K562 (cell line): ENCODE measurements around the gene SDR42E2. TPM values are rescaled to one million over a fixed set of nuclear protein-coding genes. Genes with fewer than 3 reads are reported as not detected.

Experiments used
- ASH1L ChIP-seq: fragments of 450-650 bp; IDR thresholded peaks from 2 replicates; pipeline ENCODE4 v1.6.1; 2018; ENCODE audit warnings: borderline replicate concordance, mild to moderate bottlenecking, low read depth; ENCODE audit not compliant: partially characterized antibody
- CTCF ChIP-seq, 3 experiments: IDR thresholded peaks in 2 of 3; conservative IDR thresholded peaks in 1 of 3; 2 replicates each; pipeline ENCODE4 v1.5.1; 2011 to 2012; ENCODE audit warnings: low read length in 3 of 3, mild to moderate bottlenecking in 3 of 3, control low read depth in 2 of 3, improper control_type of control experiment in 1 of 3, inconsistent platforms in 1 of 3, low read depth in 1 of 3, mixed read lengths in 1 of 3, moderate library complexity in 1 of 3; ENCODE audit not compliant: insufficient read depth in 2 of 3
- DIDO1 ChIP-seq: fragments of 450-650 bp; IDR thresholded peaks from 2 replicates; pipeline ENCODE4 v1.6.1; 2016; ENCODE audit warnings: low read depth, missing biosample characterization, missing genetic modification characterization
- KDM5B ChIP-seq: fragments of 200-600 bp; sonication (generic); IDR thresholded peaks from 2 replicates; pipeline ENCODE4 v1.6.1; 2012; ENCODE audit warnings: low read depth, mild to moderate bottlenecking, moderate library complexity, low read length, control low read depth, inconsistent platforms; ENCODE audit not compliant: insufficient replicate concordance
- KLF16 ChIP-seq: IDR thresholded peaks from 2 replicates; pipeline ENCODE4 v1.6.1; 2016; ENCODE audit warnings: antibody characterized with exemption
- RFX1 ChIP-seq: fragments of 450-650 bp; IDR thresholded peaks from 2 replicates; pipeline ENCODE4 v1.6.1; 2016; ENCODE audit warnings: mild to moderate bottlenecking, moderate library complexity
- RFX5 ChIP-seq: IDR thresholded peaks from 2 replicates; pipeline ENCODE4 v1.6.1; 2011; ENCODE audit warnings: low read depth, mild to moderate bottlenecking, improper control_type of control experiment, low read length
- SIN3B ChIP-seq: fragments of 450-650 bp; IDR thresholded peaks from 2 replicates; pipeline ENCODE4 v1.6.1; 2017; ENCODE audit warnings: low read depth, mild to moderate bottlenecking, moderate library complexity
- TCF7L2 ChIP-seq: fragments of 150-350 bp; IDR thresholded peaks from 2 replicates; pipeline ENCODE4 v1.6.1; 2016; ENCODE audit warnings: low read depth, mild to moderate bottlenecking, low read length, moderate library complexity
- ZBTB43 ChIP-seq: sonication (generic); formaldehyde crosslinking; IDR thresholded peaks from 2 replicates; pipeline ENCODE4 v1.8.0; 2023; ENCODE audit warnings: mild to moderate bottlenecking, missing genetic modification reagents
- ZNF263 ChIP-seq: sonication (generic); formaldehyde crosslinking; IDR thresholded peaks from 2 replicates; pipeline ENCODE4 v1.8.0; 2022; ENCODE audit warnings: mild to moderate bottlenecking, missing genetic modification reagents, borderline replicate concordance
- ZNF431 ChIP-seq: sonication (generic); formaldehyde crosslinking; IDR thresholded peaks from 2 replicates; pipeline ENCODE4 v1.8.0; 2022; ENCODE audit warnings: mild to moderate bottlenecking, missing genetic modification reagents
- ZNF518B ChIP-seq: fragments of 250-450 bp; sonication (Bioruptor Pico); IDR thresholded peaks from 2 replicates; pipeline ENCODE4 v1.5.0; 2021; ENCODE audit warnings: mild to moderate bottlenecking, moderate library complexity
- polyA plus RNA-seq, 8 experiments: library from polyadenylated mRNA; depleted of rRNA in 4 of 8; stranded (reverse) in 5 of 8; unstranded in 3 of 8; fragments of >200 nt; fragmentation: Nextera tagmentation in 2 of 8; fragmentation: Illumina TruSeq in 1 of 8; extraction: Ambion mirVana in 2 of 8; extraction: Trizol in 1 of 8; gene quantifications; 2 replicates each; pipeline versions ENCODE4 v1.2.1 to v1.2.3, GENCODE V29; 2011 to 2014; ENCODE audit warnings: inconsistent platforms in 1 of 8, missing spikeins in 1 of 8
- total RNA-seq, 7 experiments: library from RNA; depleted of rRNA in 6 of 7; stranded (reverse); fragments of >200 nt in 6 of 7; fragmentation: Illumina TruSeq in 2 of 7; extraction: Trizol in 2 of 7; gene quantifications; 2 replicates each; pipeline versions ENCODE4 v1.2.1 to v1.2.3, GENCODE V29; 2011 to 2021; ENCODE audit warnings: low replicate concordance in 1 of 7
- TF ChIP-seq, protein P1 (sequence below): fragments of 200-800 bp; sonication (Bioruptor generic); IDR thresholded peaks from 2 replicates; pipeline ENCODE4 v1.6.1; 2017; ENCODE audit warnings: missing genetic modification characterization, missing compliant biosample characterization
- TF ChIP-seq, protein P2 (sequence below): fragments of 450-650 bp; IDR thresholded peaks from 2 replicates; pipeline ENCODE4 v1.6.1; 2018; ENCODE audit warnings: mild to moderate bottlenecking, low read depth; ENCODE audit not compliant: partially characterized antibody
- TF ChIP-seq, protein P3 (sequence below): fragments of 450-650 bp; formaldehyde crosslinking; IDR thresholded peaks from 2 replicates; pipeline ENCODE4 v1.4.0; 2022; ENCODE audit warnings: missing genetic modification characterization

The SDR42E2 gene
- total and polyA plus RNA-seq, 9 of the 15 experiments (the other 6 are each of a cell fraction or from before 2014, with no cell fraction given): 0.03 to 0.07 (median 0.04) TPM; not detected in 4

DNA sequence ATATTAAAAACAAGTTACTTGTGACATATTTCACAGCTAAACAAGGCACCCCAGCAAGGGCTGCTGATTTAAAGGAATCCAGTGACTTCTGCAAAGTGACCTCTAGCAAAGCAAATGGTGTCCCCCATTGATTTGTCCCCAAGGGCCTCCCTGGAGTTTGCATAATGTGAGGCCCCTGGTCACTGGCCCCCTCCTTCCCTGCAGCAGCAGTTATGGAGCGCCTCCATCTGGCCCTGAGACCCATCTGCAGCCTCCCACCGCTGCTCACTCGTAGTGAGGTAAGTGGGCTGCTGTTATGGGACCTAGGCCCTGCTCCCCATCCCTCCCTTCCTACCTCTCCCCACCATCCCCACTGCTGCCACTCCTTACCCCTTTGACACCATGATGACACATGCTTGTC, 24.2 kb downstream of the SDR42E2 start (continued):
- TF ChIP-seq, protein P1, sequence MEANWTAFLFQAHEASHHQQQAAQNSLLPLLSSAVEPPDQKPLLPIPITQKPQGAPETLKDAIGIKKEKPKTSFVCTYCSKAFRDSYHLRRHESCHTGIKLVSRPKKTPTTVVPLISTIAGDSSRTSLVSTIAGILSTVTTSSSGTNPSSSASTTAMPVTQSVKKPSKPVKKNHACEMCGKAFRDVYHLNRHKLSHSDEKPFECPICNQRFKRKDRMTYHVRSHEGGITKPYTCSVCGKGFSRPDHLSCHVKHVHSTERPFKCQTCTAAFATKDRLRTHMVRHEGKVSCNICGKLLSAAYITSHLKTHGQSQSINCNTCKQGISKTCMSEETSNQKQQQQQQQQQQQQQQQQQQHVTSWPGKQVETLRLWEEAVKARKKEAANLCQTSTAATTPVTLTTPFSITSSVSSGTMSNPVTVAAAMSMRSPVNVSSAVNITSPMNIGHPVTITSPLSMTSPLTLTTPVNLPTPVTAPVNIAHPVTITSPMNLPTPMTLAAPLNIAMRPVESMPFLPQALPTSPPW (CRISPR knock-in tag): peak; percentile 19; the same call in 1 of the 2 replicates
- no peak for TF ChIP-seq ASH1L
- no peak for TF ChIP-seq ZNF263
- TF ChIP-seq ZBTB43 (CRISPR knock-in tag): no peak
- TF ChIP-seq CTCF (IDR thresholded peaks at IDR 0.05 in 2 of 3, conservative IDR thresholded peaks at IDR 0.05 in 1 of 3; ENCODE audit: insufficient read depth in 2 of 3, low read depth in 1 of 3, low read length in 3 of 3): peak; percentile 64 to 70 (median 66); a peak in 4 of 6 replicates
- TF ChIP-seq, protein P2, sequence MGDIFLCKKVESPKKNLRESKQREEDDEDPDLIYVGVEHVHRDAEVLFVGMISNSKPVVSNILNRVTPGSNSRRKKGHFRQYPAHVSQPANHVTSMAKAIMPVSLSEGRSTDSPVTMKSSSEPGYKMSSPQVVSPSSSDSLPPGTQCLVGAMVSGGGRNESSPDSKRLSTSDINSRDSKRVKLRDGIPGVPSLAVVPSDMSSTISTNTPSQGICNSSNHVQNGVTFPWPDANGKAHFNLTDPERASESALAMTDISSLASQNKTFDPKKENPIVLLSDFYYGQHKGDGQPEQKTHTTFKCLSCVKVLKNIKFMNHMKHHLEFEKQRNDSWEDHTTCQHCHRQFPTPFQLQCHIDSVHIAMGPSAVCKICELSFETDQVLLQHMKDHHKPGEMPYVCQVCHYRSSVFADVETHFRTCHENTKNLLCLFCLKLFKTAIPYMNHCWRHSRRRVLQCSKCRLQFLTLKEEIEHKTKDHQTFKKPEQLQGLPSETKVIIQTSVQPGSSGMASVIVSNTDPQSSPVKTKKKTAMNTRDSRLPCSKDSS: no peak
- no peak for TF ChIP-seq KLF16
- TF ChIP-seq RFX5: no peak
- no peak for TF ChIP-seq DIDO1 (tag)
- TF ChIP-seq TCF7L2: no peak
- no peak for TF ChIP-seq KDM5B
- TF ChIP-seq ZNF518B: no peak
- TF ChIP-seq RFX1: no peak
- TF ChIP-seq, protein P3, sequence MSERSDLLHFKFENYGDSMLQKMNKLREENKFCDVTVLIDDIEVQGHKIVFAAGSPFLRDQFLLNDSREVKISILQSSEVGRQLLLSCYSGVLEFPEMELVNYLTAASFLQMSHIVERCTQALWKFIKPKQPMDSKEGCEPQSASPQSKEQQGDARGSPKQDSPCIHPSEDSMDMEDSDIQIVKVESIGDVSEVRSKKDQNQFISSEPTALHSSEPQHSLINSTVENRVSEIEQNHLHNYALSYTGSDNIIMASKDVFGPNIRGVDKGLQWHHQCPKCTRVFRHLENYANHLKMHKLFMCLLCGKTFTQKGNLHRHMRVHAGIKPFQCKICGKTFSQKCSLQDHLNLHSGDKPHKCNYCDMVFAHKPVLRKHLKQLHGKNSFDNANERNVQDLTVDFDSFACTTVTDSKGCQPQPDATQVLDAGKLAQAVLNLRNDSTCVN (CRISPR knock-in tag): no peak
- no peak for TF ChIP-seq ZNF431 (CRISPR knock-in tag)
- TF ChIP-seq SIN3B: no peak
